Coronary artery (tissue), 2 donors: ENCODE measurements around the gene CA5B.
"Not testable (repeated sequence)": the region's sequence is repeated elsewhere in the genome, so short reads cannot be mapped to it uniquely, and the experiment has no call there.

Experiments used
- DNase-seq: peaks from one replicate; pipeline ENCODE4 v3.0.0-alpha.2; 2017; ENCODE audit warnings: low spot score
- H3K27ac ChIP-seq, 2 donors: fragments of 200-600 bp; sonication (generic); one replicate each; pipeline ENCODE4 v1.5.1; 2016 to 2019
- H3K4me3 ChIP-seq: fragments of 200-600 bp; sonication (generic); 2 replicates; pipeline ENCODE4 v1.5.1; 2016; ENCODE audit warnings: mild to moderate bottlenecking, moderate library complexity
- TF ChIP-seq, protein P1 (sequence below): fragments of 200-600 bp; sonication (generic); IDR thresholded peaks from one replicate; pipeline ENCODE4 v1.5.1; 2019; ENCODE audit warnings: antibody characterized with exemption

The CA5B gene

GRCh38 chrX:15816438-15816809, 78.4 kb downstream of the CA5B start:
- no peak overlapping the region for H3K4me3 ChIP-seq
- TF ChIP-seq, protein P1, sequence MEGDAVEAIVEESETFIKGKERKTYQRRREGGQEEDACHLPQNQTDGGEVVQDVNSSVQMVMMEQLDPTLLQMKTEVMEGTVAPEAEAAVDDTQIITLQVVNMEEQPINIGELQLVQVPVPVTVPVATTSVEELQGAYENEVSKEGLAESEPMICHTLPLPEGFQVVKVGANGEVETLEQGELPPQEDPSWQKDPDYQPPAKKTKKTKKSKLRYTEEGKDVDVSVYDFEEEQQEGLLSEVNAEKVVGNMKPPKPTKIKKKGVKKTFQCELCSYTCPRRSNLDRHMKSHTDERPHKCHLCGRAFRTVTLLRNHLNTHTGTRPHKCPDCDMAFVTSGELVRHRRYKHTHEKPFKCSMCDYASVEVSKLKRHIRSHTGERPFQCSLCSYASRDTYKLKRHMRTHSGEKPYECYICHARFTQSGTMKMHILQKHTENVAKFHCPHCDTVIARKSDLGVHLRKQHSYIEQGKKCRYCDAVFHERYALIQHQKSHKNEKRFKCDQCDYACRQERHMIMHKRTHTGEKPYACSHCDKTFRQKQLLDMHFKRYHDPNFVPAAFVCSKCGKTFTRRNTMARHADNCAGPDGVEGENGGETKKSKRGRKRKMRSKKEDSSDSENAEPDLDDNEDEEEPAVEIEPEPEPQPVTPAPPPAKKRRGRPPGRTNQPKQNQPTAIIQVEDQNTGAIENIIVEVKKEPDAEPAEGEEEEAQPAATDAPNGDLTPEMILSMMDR, result no peak
- no peak overlapping the region for H3K27ac ChIP-seq
- DNase-seq, result no peak

- H3K4me3 ChIP-seq, result no peak overlapping the region
- TF ChIP-seq, protein P1, result no peak
- no peak overlapping the region for H3K27ac ChIP-seq
- no peak for DNase-seq
These were observed 78.8 kb downstream of the CA5B start for GRCh38 chrX:15816886-15817285.

DNA sequence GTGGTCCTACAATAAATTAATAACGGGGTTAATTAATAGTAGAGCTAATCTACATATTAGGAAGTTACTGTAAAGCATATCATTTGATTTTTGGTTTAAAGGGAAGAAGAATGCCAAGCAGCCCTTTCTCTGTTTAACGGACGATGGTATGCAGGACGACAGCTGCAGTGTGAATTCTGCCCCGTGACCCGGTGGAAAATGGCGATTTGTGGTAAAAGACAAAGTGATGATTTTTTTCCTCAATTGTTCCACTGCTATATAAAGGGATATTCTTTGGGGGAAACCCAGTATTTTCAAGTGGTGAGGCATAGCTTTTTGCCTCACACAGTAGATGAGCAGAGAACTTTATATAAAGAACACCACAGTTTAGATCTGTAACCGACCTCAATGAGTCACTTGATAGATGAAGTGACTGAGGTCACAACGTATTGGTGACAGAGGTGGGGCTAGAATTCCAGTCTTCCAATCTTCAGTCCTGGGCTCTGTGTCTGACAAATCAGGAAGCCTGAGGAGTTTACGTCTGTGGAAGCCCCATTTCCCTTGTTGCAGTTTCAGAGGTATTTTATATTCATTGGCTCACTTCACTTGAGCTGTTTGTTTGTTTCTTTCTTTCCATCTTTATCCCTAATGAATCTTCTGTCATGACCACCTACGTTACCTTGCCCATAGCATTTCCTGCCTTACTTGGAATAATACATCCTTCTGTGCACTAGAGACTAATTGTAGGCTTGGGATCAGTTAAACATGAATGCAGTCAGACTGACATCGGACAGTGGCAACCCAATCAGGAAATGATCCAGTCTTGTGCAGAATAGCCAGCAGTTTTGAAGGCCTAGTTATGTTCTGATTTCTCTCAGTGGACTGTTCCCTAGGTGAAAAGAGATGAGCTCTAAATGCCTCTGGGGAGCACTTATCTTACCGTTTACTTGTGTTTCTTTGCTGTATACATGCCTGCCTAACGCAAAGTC, 82.3 kb downstream of the CA5B start:
- no peak overlapping the region for H3K27ac ChIP-seq
- H3K4me3 ChIP-seq, result no peak overlapping the region
- TF ChIP-seq, protein P1, result no peak
- no peak for DNase-seq

DNA sequence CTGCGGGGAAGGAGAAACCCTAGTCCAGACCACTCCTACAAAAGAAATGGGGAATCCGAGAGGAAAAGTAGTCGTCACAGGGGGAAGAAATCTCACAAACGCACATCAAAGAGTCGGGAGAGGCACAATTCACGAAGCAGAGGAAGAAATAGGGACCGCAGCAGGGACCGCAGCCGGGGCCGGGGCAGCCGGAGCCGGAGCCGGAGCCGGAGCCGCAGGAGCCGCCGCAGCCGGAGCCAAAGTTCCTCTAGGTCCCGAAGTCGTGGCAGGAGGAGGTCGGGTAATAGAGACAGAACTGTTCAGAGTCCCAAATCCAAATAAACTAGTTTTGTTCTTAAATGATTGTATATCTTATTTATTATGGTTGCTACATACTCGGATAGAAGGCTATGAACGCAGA, 84.9 kb downstream of the CA5B start:
- no peak for DNase-seq
- H3K27ac ChIP-seq, result no peak overlapping the region
- no peak overlapping the region for H3K4me3 ChIP-seq
- TF ChIP-seq, protein P1, result no peak

- Histone ChIP-seq H3K4me3 (no peak overlapping the region), H3K27ac (no peak overlapping the region)
- DNase-seq, result no peak
- TF ChIP-seq, protein P1, result no peak
These were observed 87.9 kb downstream of the CA5B start for GRCh38 chrX:15825936-15826335.

DNA sequence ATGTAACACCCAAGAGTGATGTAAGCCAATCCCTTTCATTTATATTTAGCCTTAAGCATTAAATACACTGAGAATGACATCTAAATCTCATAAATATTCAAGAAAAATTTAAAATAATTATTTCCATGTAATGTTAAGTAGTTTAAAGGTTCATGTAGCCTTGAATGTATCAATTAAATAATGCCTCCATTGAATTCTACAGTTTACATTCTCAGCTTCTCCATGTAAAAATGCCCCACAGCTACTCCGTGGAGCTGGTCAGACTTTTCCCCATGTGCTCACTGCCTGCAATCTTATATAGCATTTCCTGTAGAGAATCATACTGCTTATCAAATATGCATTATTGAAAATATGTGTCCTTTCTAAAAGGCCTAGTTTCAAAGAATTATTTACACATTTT, 91.1 kb downstream of the CA5B start:
- Histone ChIP-seq H3K4me3 (no peak overlapping the region), H3K27ac (no peak overlapping the region)
- DNase-seq, result no peak
- TF ChIP-seq, protein P1, result no peak

- H3K4me3 ChIP-seq, H3K27ac ChIP-seq, DNase-seq: not testable (repeated sequence)
These were observed 93.3 kb downstream of the CA5B start for GRCh38 chrX:15831347-15831746.
